GM18505 (cell line): Measurements from ENCODE around the gene GGA3.
"Not testable (repeated sequence)": the region's sequence is repeated elsewhere in the genome, so short reads cannot be mapped to it uniquely, and the experiment has no call there.

ENCODE experiments used
- ATAC-seq: cut with Tn5 transposase; IDR thresholded peaks from one replicate; pipeline ENCODE4 v1.9.1; 2021; ENCODE audit not compliant: unreplicated experiment
- POLR2A ChIP-seq: IDR thresholded peaks from 4 replicates; pipeline ENCODE4 v1.6.1; 2011; ENCODE audit warnings: borderline replicate concordance; ENCODE audit not compliant: insufficient read depth, insufficient read length; ENCODE audit errors: extremely low read depth

The GGA3 gene

DNA sequence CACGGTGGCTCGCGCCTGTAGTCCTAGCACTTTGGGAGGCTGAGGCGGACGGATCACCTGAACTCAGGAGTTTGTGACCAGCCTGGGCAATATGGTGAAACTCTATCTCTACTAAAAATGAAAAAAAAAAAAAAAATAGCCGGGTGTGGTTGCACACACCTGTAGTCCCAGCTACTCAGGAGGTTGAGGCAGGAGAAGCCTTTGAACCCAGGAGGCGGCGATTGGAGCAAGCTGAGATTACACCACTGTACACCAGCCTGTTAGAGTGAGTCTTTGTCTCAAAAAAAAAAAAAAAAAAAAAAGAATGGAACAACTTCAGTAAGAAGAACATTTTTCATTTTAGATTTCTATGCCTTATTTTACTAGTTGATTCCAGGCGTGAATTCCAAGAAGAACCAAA is 53.2 kb downstream of the GGA3 start:
- no peak for ATAC-seq
- TF ChIP-seq POLR2A: no peak

DNA sequence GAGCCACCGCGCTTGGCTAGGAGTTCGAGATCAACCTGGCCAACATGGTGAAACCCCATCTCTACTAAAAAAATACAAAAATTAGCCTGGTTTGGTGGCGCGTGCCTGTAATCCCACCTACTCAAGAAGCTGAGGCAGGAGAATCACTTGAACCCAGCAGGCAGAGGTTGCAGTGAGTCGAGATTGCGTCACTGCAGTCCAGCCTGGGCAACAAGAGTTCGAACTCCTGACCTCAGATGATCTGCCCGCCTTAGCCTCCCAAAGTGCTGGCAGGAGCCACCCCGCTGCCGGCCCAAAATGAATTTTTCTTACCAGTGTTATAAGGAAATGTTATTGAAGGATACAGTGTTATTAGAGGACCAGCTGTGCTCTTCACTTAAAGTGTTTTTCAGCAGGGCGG is 53.6 kb downstream of the GGA3 start:
- TF ChIP-seq POLR2A: no peak
- no peak for ATAC-seq

DNA sequence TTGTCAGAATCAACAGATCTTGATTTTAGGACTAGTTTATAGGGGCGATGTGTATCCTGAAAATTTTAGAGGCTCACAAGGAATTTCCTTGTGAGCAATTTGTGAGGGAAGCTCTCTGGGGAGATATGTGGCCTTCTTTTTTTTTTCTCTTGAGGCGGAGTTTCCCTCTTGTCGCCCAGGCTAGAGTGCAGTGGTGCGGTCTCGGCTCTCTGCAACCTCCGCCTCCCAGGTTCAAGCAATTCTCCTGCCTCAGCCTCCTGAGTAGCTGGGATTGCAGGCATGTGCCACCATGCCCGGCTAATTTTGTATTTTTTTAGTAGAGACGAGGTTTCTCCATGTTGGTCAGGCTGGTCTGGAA is 54.4 kb downstream of the GGA3 start:
- ATAC-seq: not testable (repeated sequence)

DNA sequence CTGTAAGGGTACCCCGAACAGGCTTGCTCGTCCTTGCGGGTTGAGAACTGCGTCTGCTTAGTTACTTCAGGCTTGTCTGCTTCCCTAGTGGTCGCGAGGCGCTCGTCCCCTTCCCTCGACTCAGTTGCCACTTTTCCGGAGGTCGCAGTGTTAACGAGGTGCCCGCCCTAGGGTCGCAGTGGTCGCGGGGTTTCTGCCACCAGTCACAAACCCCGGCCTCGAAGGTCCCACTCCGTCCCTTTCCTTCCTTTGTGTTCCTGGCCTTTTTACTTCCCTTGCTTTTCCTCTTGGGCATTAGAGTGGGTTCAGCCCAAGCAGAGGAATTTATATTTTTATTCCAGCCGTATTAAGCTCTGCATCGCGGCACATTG is 55.6 kb downstream of the GGA3 start:
- ATAC-seq: no peak
- no peak for TF ChIP-seq POLR2A

DNA sequence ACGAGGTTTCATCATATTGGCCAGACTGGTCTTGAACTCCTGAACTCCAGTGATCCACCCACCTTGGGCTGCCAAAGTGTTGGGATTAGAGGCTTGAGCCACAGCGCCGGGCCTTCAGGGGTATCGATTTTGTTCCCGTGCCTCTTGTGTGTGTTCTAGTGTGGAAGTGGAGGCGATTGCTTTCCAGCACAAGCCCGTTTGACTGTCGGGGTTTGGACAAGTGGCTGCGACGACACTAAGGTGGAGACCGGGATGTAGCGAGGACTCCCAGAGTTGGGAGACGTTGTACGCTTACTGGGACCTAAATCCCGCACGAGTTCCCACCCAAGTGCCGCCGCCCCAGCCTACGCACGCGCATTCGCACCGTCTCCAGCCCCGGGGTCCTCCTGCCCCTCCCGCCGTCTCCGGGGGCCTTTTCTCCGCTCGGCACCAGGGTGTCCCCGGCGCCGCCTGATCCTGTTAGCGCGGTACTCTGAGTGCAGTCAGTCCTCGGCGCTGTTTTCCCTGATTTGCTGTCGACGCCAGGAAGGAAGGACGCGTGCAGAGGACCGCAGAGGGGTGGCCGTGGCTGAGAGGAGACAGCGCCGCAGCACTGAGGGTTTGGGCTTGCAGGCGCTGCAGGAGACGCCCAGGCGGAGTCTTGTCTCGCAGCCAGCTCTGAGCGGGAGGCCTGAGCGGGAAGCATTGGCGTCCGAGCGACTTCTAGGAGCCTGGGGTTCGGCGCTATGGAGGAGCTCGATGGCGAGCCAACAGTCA is 56.2 kb downstream of the GGA3 start, which contains the start of gene NUP85:
TSS of gene NUP85 (plus strand) at position 643 of the 756 bp plus-strand sequence. CDS start at position 726, 83 bp downstream.
- TF ChIP-seq POLR2A: peak; percentile 88
- ATAC-seq: peak; percentile 71

DNA sequence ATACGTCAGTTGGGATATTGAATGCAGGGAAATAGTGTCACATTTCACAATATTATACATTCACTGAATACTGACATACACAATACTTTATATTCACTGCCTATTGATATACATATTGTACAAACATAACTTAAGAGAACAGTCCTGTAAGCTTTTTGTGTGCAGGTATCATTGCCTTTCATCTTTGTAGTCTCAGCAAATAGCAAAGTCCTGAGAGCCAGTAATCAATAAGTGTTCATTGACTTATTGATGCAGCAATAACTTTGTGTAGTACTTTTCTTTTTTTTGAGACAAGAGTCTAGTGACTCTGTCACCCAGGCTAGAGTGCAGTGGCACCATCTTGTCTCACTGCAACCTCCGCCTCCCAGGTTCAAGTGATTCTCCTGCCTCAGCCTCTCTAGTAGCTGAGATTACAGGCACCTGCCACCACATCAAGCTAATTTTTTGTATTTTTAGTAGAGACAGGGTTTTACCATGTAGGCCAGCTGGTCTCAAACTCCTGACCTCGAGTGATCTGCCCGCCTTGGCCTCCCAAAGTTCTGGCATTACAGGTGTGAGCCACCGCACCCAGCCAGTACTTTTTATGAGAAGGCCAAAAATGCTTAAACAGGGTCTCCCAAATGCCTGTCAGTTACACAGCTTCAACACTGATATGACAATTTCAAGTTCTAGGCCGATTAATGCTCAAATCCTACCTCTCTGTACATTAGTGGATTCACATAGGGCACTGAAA is 61.4 kb downstream of the GGA3 start:
- TF ChIP-seq POLR2A: no peak
- ATAC-seq: no peak

DNA sequence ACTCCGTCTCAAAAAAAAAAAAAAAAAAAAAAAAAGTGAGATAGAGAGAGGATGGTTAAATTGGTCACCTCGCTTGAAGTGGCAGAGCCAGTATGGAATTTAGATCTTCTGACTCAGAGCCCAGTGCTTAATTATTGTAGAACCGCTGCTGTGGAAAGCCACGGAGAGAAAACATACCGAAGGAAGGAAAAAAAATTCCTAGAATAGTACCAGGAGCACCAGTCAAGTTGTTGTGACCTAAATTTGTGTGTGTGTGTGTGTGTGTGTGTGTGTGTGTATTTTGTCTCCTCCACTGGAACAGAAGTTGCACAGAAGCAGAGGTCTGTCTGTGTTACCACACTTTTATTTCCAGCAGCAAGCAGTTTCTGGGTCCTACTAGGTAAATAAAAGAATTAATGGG is 66.5 kb downstream of the GGA3 start:
- ATAC-seq: no peak

DNA sequence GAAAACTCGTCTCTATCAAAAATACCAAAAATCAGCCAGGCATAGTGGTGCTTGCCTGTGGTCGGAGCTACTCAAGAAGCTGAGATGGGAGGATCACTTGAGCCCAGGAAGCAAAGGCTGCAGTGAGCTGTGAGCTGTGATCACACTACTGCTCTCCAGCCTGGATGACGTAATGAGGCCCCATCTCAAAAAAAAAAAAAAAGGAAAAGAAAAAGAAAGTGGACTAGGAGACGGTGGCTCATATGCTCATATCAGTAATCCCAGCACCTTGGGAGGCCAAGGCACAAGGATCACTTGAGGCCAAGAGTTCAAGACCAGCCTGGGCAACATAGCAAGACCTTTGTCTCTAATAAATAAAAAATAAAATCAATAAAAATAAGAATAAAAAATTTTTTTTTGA is 69.8 kb downstream of the GGA3 start:
- TF ChIP-seq POLR2A: no peak
- no peak for ATAC-seq

More for the DNA sequence above, 66.5 kb downstream of the GGA3 start:
- TF ChIP-seq POLR2A: no peak

DNA sequence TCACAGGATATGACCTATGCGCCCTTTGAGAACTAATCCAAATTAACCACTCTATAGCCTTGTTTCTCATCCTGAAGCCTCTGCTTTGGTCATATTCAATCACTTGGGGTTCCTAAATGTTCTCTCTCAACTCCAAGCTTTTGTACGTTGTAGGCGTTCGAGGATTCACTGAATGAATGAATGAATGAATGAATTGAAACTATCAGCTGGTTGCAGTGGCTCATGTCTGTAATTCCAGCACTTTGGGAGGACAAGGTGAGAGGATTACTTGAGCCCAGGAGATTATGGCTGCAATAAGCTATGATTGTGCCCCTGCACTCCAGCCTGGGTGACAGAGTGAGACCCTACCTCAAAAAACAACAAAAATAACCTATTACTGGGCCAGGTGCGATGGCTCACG is 72.8 kb downstream of the GGA3 start:
- TF ChIP-seq POLR2A: no peak
- no peak for ATAC-seq
